Neural cell (in vitro differentiated cells): ENCODE results near the gene PON3.

Source experiments
- EP300 ChIP-seq: fragments of 450-650 bp; conservative IDR thresholded peaks from 2 replicates; pipeline ENCODE4 v1.6.1; 2014; ENCODE audit warnings: antibody characterized with exemption, mild to moderate bottlenecking, moderate library complexity; ENCODE audit not compliant: poor library complexity, severe bottlenecking
- EZH2 ChIP-seq: fragments of 200-600, 300-800 bp; shearing (Covaris generic), sonication (generic); IDR thresholded peaks from 2 replicates; pipeline ENCODE4 v1.6.1; 2014; ENCODE audit warnings: antibody characterized with exemption, low read length, borderline replicate concordance, mild to moderate bottlenecking; ENCODE audit not compliant: insufficient read depth, poor library complexity, severe bottlenecking
- POLR2AphosphoS5 ChIP-seq: IDR thresholded peaks from 2 replicates; pipeline ENCODE4 v1.6.1; 2012
- SMC3 ChIP-seq: fragments of 450-650 bp; conservative IDR thresholded peaks from 2 replicates; pipeline ENCODE4 v1.6.1; 2014; ENCODE audit warnings: antibody characterized with exemption, mild to moderate bottlenecking, moderate library complexity; ENCODE audit not compliant: poor library complexity
- TAF1 ChIP-seq: IDR thresholded peaks from 2 replicates; pipeline ENCODE4 v1.6.1; 2012; ENCODE audit warnings: low read depth
- TF ChIP-seq, protein P1 (sequence below): IDR thresholded peaks from 2 replicates; pipeline ENCODE4 v1.6.1; 2012; ENCODE audit warnings: borderline replicate concordance
- TF ChIP-seq, protein P2 (sequence below): fragments of 450-650 bp; IDR thresholded peaks from 2 replicates; pipeline ENCODE4 v1.5.1; 2014; ENCODE audit warnings: antibody characterized with exemption, mild to moderate bottlenecking, moderate library complexity; ENCODE audit not compliant: poor library complexity, severe bottlenecking

DNA sequence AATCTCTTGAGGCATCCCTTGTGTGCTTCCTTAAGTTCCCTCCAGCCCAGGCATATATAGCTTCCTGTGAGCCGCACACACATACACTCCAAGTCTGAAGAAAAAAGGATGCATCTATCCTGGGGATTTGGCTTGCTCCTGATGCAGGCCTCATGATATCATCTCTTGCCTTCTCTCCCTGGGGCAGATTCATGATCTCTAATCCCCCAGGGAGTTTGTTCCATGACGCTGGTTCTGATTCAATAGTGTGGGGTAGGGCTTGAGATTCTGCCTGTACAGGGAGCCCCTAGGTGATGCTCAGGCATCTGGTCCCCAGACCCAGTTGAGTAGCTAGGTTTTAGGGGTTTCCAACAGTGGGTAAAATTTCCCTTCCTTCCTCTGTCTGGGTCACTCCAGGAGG, 73.3 kb downstream of the PON3 start:
- TF ChIP-seq, protein P1, sequence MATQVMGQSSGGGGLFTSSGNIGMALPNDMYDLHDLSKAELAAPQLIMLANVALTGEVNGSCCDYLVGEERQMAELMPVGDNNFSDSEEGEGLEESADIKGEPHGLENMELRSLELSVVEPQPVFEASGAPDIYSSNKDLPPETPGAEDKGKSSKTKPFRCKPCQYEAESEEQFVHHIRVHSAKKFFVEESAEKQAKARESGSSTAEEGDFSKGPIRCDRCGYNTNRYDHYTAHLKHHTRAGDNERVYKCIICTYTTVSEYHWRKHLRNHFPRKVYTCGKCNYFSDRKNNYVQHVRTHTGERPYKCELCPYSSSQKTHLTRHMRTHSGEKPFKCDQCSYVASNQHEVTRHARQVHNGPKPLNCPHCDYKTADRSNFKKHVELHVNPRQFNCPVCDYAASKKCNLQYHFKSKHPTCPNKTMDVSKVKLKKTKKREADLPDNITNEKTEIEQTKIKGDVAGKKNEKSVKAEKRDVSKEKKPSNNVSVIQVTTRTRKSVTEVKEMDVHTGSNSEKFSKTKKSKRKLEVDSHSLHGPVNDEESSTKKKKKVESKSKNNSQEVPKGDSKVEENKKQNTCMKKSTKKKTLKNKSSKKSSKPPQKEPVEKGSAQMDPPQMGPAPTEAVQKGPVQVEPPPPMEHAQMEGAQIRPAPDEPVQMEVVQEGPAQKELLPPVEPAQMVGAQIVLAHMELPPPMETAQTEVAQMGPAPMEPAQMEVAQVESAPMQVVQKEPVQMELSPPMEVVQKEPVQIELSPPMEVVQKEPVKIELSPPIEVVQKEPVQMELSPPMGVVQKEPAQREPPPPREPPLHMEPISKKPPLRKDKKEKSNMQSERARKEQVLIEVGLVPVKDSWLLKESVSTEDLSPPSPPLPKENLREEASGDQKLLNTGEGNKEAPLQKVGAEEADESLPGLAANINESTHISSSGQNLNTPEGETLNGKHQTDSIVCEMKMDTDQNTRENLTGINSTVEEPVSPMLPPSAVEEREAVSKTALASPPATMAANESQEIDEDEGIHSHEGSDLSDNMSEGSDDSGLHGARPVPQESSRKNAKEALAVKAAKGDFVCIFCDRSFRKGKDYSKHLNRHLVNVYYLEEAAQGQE, result no peak
- TF ChIP-seq POLR2AphosphoS5, result no peak
- no peak for TF ChIP-seq EP300
- TF ChIP-seq, protein P2, sequence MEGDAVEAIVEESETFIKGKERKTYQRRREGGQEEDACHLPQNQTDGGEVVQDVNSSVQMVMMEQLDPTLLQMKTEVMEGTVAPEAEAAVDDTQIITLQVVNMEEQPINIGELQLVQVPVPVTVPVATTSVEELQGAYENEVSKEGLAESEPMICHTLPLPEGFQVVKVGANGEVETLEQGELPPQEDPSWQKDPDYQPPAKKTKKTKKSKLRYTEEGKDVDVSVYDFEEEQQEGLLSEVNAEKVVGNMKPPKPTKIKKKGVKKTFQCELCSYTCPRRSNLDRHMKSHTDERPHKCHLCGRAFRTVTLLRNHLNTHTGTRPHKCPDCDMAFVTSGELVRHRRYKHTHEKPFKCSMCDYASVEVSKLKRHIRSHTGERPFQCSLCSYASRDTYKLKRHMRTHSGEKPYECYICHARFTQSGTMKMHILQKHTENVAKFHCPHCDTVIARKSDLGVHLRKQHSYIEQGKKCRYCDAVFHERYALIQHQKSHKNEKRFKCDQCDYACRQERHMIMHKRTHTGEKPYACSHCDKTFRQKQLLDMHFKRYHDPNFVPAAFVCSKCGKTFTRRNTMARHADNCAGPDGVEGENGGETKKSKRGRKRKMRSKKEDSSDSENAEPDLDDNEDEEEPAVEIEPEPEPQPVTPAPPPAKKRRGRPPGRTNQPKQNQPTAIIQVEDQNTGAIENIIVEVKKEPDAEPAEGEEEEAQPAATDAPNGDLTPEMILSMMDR, result no peak
- TF ChIP-seq SMC3, result no peak
- TF ChIP-seq TAF1, result no peak
- TF ChIP-seq EZH2, result no peak
